Activated CD8-positive, alpha-beta memory T cell treated with anti-CD3 and anti-CD28 coated beads for 1 hour (primary cell): Measurements from ENCODE around the gene DDIAS.
"Not testable (repeated sequence)": the region's sequence is repeated elsewhere in the genome, so short reads cannot be mapped to it uniquely, and the experiment has no call there.

ENCODE experiments used
- DNase-seq, 2 donors: peaks; one replicate each; pipeline ENCODE4 v3.0.0-alpha.2; 2020; ENCODE audit warnings: low read depth in 1 of 2; ENCODE audit errors: extremely low read depth in 1 of 2

Gene DDIAS

GRCh38 chr11:82901165-82901921 lies at the start of gene DDIAS:
Gene DDIAS (plus strand): TSS chr11:82901736. CDS start chr11:82914739, 13,003 bp downstream.
- DNase-seq: peak; percentile 86

- DNase-seq: no peak
Measured at GRCh38 chr11:82854242-82854641, 47.3 kb upstream of the DDIAS start.

GRCh38 chr11:82854916-82855315 lies 46.6 kb upstream of the DDIAS start:
- not testable (repeated sequence) for DNase-seq

GRCh38 chr11:82855616-82856015 lies 45.9 kb upstream of the DDIAS start:
- DNase-seq: no peak

- DNase-seq: no peak
Measured at GRCh38 chr11:82857145-82857544, 44.4 kb upstream of the DDIAS start.

- no peak for DNase-seq
Measured at GRCh38 chr11:82858133-82858532, 43.4 kb upstream of the DDIAS start.

- no peak for DNase-seq
Measured at GRCh38 chr11:82858556-82859091, 42.9 kb upstream of the DDIAS start.

GRCh38 chr11:82859750-82860149 lies 41.8 kb upstream of the DDIAS start:
- DNase-seq: no peak

GRCh38 chr11:82862379-82862778 lies 39.2 kb upstream of the DDIAS start:
- no peak for DNase-seq

GRCh38 chr11:82863209-82863608 lies 38.3 kb upstream of the DDIAS start:
- DNase-seq: no peak

GRCh38 chr11:82864268-82864667 lies 37.3 kb upstream of the DDIAS start:
- DNase-seq: no peak

GRCh38 chr11:82865841-82866240 lies 35.7 kb upstream of the DDIAS start:
- DNase-seq: no peak

GRCh38 chr11:82867495-82868082 lies 33.9 kb upstream of the DDIAS start:
- DNase-seq: peak; percentile 58 to 61

GRCh38 chr11:82869657-82870056 lies 31.9 kb upstream of the DDIAS start:
- no peak for DNase-seq

GRCh38 chr11:82871646-82872045 lies 29.9 kb upstream of the DDIAS start:
- DNase-seq: no peak

- DNase-seq: no peak
Measured at GRCh38 chr11:82872377-82873150, 29.0 kb upstream of the DDIAS start.

GRCh38 chr11:82873919-82874333 lies 27.6 kb upstream of the DDIAS start:
- DNase-seq: no peak

GRCh38 chr11:82874646-82875523 lies 26.7 kb upstream of the DDIAS start:
- no peak for DNase-seq

GRCh38 chr11:82883853-82884252 lies 17.7 kb upstream of the DDIAS start:
- no peak for DNase-seq
